ENCODE measurements around the gene MACROD2.
"Not testable (repeated sequence)": the region's sequence is repeated elsewhere in the genome, so short reads cannot be mapped to it uniquely, and the experiment has no call there.

Gene MACROD2

DNA sequence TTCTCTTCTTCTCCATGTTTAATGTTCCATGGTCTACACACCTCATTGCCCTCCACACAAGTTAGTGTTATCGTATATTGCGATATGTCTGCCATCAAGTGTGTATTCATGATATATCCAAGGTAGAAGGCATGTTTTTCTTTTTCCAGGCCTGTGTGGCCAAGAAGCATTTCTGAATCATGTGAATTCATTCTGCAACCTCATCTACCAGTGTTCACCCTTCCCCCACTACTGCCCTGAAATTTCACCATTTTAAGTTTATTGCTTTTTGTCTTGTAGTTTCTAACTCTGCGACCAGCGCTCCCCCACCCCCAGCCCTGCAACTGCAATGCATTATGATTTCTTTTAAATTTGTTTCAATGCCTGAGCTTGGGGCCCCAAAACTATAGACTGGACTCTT is 960.1 kb downstream of the MACROD2 start:
- H3K4me1 Mint-ChIP-seq (ENCODE audit: low read depth) = no peaks in the 10 kb centered on the region
- no peak overlapping the region for H3K4me3 Mint-ChIP-seq
- H3K27ac Mint-ChIP-seq = no peak overlapping the region
- H3K27me3 Mint-ChIP-seq = no peaks in the 10 kb centered on the region
- peaks cover 13% of the 10 kb centered on the region for H3K9me3 Mint-ChIP-seq
- H3K36me3 Mint-ChIP-seq (ENCODE audit: low read depth) = no peaks in the 10 kb centered on the region

DNA sequence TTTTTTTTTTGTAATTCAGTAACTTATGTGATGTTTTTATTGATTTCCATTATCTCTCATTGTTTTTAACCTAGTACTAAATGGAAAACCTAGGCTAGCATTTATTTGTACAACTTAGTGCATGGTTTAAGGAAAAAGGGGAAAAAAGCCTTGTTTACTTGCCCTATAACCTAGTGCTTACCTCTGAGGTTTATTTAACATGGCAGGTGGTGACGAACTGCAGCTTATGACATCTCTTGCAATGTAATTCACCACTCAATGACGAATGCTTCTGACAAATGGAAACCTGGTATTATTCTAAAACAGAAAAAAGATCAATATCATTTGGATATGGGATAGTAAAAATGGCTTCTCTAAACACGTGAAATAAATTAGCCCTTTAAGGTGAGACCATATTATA is 960.7 kb downstream of the MACROD2 start:
- H3K4me3 Mint-ChIP-seq = no peak overlapping the region
- no peaks in the 10 kb centered on the region for H3K4me1 Mint-ChIP-seq (ENCODE audit: low read depth)
- no peaks in the 10 kb centered on the region for H3K27me3 Mint-ChIP-seq
- H3K9me3 Mint-ChIP-seq = peaks cover 14% of the 10 kb centered on the region
- no peaks in the 10 kb centered on the region for H3K36me3 Mint-ChIP-seq (ENCODE audit: low read depth)
- H3K27ac Mint-ChIP-seq = no peak overlapping the region

DNA sequence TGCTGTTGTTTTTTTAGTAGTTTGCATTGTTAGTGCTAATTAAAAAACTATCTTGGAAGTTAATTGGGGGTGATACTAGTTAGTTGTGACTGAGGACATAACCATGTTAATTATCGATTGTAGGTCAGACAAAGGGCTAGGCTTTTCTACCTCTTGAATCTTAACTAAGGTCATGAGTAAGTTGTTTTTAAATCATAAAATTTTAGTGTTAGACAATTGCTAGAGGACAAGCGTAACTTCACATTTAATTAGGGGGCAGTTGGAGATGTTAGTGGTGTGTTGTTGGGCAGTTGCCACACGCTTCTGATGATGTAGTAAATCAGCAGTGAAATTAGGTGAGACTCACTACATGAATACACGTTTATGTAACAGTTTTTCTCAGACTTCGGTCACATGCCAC is 961.2 kb downstream of the MACROD2 start:
- Mint-ChIP-seq H3K4me3 (no peak overlapping the region), H3K27ac (no peak overlapping the region), H3K4me1 (ENCODE audit: low read depth) (no peaks in the 10 kb centered on the region), H3K9me3 (peaks cover 14% of the 10 kb centered on the region), H3K27me3 (no peaks in the 10 kb centered on the region), H3K36me3 (ENCODE audit: low read depth) (no peaks in the 10 kb centered on the region)

DNA sequence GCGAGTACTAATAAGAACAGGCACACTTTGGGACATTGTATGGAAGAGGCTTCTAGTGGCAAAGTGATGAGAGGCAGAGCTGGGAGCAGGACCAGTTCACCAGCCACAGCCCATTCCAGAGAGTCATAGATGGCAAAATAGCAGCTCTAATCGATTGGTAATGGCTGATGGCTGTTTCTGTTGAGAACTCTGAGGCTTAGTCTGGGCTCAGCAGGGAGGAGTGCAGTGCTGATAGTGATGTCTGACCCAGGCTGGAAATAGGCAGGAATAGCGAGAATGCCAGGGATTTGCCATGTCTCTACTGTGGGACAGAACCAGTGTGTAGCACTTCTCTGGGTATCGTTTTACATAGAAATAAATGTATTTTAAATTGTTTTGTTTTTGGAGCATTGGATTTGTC is 962.1 kb downstream of the MACROD2 start:
- H3K4me3 Mint-ChIP-seq = no peak overlapping the region
- no peaks in the 10 kb centered on the region for H3K4me1 Mint-ChIP-seq (ENCODE audit: low read depth)
- no peaks in the 10 kb centered on the region for H3K27me3 Mint-ChIP-seq
- peaks cover 14% of the 10 kb centered on the region for H3K9me3 Mint-ChIP-seq
- no peaks in the 10 kb centered on the region for H3K36me3 Mint-ChIP-seq (ENCODE audit: low read depth)
- H3K27ac Mint-ChIP-seq = no peak overlapping the region

DNA sequence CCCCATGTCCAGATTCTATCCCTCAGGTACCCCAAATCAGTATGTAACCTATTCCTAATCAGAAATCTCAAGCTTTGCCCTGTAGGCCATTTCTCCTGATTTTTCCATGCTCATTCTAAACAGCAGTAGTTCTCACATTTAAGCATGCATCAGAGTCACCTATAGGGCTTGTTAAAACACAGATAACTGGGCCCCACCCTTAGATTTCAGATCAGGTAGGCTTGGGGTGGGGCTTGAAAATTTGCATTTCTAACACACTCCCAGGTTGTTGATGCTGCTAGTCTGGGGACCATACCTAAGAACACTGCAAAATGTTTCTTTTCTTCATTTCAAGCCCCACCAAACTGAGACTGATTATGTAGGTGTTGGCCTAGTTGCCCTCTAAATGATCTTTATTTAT is 963.3 kb downstream of the MACROD2 start:
- H3K4me3 Mint-ChIP-seq = no peak overlapping the region
- no peak overlapping the region for H3K27ac Mint-ChIP-seq
- no peaks in the 10 kb centered on the region for H3K36me3 Mint-ChIP-seq (ENCODE audit: low read depth)
- H3K9me3 Mint-ChIP-seq = peaks cover 14% of the 10 kb centered on the region
- H3K4me1 Mint-ChIP-seq (ENCODE audit: low read depth) = no peaks in the 10 kb centered on the region
- H3K27me3 Mint-ChIP-seq = no peaks in the 10 kb centered on the region

DNA sequence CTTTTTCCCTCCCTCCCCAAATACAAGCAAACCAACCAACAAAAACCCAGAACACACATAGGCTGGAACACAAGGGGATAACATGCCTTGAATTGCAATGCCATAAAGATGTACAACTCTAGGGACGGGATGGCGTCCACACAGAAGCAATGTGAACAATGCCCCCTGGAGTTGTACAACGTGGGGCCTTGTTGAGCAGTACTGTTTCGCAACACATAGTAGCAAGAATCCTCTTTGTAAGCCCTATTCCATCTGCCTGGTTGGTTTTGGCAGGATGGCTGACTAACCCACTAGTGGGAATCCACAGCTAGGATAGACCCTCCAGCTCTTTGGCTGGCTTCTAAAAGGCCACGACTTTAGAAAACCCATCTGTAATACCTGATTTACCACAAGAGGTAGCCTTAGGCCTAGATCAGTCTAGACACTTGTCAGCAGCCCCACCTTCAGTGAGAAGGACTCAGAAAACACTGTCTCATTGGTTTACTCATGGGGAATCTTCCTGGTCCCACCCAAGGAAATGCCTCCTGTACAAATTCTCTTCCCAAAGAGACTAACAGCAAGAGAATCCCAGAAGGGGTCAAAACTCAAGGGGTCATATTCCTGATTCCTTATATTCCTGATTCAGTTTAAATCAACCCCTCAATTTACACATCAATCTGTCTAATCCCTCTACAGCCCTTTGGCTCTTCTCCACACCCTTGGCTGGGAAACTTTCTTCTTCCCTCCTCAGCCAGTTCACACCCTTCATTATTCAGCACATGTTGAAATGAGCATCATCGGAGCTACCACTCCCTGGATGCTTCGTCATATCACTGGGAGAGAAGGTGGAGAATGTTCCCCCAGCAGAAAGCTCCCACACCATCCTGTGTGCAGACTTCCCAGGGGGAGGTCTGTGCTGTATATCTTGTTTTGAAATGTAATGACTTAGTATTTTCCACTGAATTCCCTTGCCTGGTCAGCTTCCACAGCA is 964.5 kb downstream of the MACROD2 start:
- no peaks in the 10 kb centered on the region for H3K4me1 Mint-ChIP-seq (ENCODE audit: low read depth)
- H3K27me3 Mint-ChIP-seq = no peaks in the 10 kb centered on the region
- H3K9me3 Mint-ChIP-seq = peaks cover 14% of the 10 kb centered on the region
- H3K36me3 Mint-ChIP-seq (ENCODE audit: low read depth) = no peaks in the 10 kb centered on the region
- no peak overlapping the region for H3K27ac Mint-ChIP-seq
- H3K4me3 Mint-ChIP-seq = no peak overlapping the region

DNA sequence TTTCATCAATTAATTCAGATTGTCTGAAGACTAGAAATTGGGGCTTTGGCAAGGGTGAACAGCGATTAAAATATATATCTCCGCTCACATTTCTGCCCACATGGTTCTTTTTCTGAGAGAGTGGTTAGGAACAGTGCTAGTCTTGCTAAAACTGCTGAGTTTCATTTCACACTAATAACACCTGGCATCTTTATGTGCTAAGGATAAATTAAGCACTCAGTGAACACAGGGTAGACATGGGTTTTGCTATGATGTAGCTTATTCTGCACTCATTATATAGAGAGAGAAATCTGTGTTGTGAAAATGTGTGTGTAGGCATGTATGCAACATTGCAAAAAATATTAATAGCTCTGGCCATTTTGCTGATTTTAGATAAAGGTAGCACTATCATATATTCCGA is 965.5 kb downstream of the MACROD2 start:
- no peaks in the 10 kb centered on the region for H3K27me3 Mint-ChIP-seq
- H3K9me3 Mint-ChIP-seq = peaks cover 14% of the 10 kb centered on the region
- no peak overlapping the region for H3K27ac Mint-ChIP-seq

DNA sequence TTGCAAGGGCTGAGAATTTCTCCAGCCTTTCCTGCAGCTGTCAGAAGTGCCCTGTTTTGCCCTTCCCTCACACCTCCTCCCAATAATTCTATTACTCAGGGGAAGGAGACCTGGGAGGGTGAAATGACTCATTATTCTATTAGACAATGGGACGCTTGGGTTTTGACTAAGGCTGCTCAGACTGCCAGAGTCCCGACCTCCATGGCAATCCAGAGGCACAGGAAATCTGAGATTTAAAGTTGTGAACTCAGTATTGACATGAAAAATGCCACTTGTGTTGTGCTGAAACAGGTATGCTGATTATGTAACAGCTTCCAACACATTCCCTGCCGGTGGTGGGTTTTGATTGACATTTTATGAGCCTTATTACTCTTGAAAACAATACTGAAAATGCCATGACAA is 967.9 kb downstream of the MACROD2 start:
- no peaks in the 10 kb centered on the region for H3K36me3 Mint-ChIP-seq (ENCODE audit: low read depth)
- no peak overlapping the region for H3K4me3 Mint-ChIP-seq
- H3K27me3 Mint-ChIP-seq = no peaks in the 10 kb centered on the region
- H3K9me3 Mint-ChIP-seq = peaks cover 10% of the 10 kb centered on the region
- no peaks in the 10 kb centered on the region for H3K4me1 Mint-ChIP-seq (ENCODE audit: low read depth)
- H3K27ac Mint-ChIP-seq = no peak overlapping the region

More for the DNA sequence above, 965.5 kb downstream of the MACROD2 start:
- H3K36me3 Mint-ChIP-seq (ENCODE audit: low read depth) = no peaks in the 10 kb centered on the region
- H3K4me3 Mint-ChIP-seq = no peak overlapping the region
- H3K4me1 Mint-ChIP-seq (ENCODE audit: low read depth) = no peaks in the 10 kb centered on the region

DNA sequence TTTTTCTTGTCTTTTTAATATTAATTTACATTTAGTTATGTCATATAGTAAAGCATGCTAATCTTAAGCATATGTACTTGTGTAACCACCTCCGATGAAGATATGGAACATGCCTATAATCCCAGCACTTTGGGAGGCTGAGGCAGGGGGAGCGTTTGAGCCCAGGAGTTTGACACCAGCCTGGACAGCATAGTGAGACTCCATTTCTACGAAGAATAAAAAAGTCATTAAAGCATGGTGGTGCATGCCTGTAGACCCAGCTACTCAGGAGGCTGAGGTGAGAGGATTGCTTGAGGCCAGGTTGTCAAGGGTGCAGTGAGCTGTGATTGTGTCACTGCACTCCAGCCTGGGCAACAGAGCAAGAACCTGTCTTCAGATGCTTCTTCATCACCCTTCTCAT is 970.9 kb downstream of the MACROD2 start:
- no peaks in the 10 kb centered on the region for H3K27me3 Mint-ChIP-seq
- no peak overlapping the region for H3K4me3 Mint-ChIP-seq
- no peaks in the 10 kb centered on the region for H3K36me3 Mint-ChIP-seq (ENCODE audit: low read depth)
- no peak overlapping the region for H3K27ac Mint-ChIP-seq
- no peaks in the 10 kb centered on the region for H3K4me1 Mint-ChIP-seq (ENCODE audit: low read depth)
- no peaks in the 10 kb centered on the region for H3K9me3 Mint-ChIP-seq

DNA sequence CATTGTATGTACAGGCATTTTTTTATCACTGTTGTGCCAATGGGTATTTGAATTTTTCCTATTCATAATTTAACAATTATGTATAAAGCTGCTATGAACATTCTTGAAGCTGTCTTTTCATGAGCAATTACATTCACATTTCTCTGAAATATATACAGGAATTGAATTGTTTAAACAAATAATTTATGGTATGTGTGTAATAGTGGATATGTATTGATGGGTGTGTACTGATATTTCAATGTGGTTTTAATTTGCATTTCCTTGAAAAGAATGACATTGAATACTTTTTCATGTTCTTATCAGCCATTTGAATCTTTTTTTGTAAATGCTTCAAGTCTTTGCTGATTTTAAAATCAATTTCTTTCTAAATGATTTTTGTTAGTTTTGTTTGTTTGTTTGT is 971.5 kb downstream of the MACROD2 start:
- H3K36me3 Mint-ChIP-seq (ENCODE audit: low read depth) = no peaks in the 10 kb centered on the region
- no peaks in the 10 kb centered on the region for H3K4me1 Mint-ChIP-seq (ENCODE audit: low read depth)
- no peak overlapping the region for H3K4me3 Mint-ChIP-seq
- no peak overlapping the region for H3K27ac Mint-ChIP-seq
- H3K9me3 Mint-ChIP-seq = no peaks in the 10 kb centered on the region
- H3K27me3 Mint-ChIP-seq = no peaks in the 10 kb centered on the region

DNA sequence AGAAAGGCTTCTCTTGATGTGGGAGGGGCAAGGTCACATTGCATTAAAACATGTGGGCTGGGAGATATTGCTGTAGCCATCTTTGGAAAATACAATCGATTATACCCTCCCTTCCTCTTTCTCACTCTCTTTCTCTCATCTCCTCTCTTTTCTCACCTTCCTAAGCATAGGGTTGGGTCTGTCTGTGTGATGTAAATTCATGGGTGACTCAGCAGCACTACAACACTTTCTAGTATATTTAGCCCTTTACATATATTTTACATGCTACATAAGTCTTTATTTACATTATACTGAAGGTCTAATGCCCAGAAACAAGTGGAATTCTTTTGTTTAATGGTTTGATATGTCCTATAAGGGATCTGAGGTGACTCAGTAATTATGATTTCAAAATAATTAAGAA is 976.9 kb downstream of the MACROD2 start:
- Mint-ChIP-seq H3K4me1 (ENCODE audit: low read depth) (no peaks in the 10 kb centered on the region), H3K27me3 (no peaks in the 10 kb centered on the region), H3K9me3 (peaks cover 7% of the 10 kb centered on the region), H3K27ac (no peak overlapping the region), H3K4me3 (no peak overlapping the region), H3K36me3 (ENCODE audit: low read depth) (no peaks in the 10 kb centered on the region)

DNA sequence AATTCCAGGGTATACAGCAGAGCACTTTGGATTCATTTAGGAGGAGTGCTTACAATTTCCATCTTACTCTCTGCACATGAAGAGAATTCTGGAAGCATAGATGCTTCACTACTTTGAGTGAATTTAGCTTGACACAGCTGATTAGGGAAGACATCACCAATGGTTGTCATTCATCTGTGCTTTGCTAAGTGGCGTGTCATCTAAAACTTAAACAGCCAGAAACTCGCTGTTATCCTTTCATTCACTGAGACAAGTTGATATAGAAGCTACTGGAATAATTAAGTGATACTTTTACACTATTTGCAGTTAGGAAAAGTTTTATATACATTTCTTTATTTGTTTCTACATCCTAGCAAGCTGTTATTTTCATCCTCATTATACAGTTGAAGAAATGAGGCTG is 977.4 kb downstream of the MACROD2 start:
- no peaks in the 10 kb centered on the region for H3K36me3 Mint-ChIP-seq (ENCODE audit: low read depth)
- H3K27me3 Mint-ChIP-seq = no peaks in the 10 kb centered on the region
- H3K4me3 Mint-ChIP-seq = no peak overlapping the region
- H3K9me3 Mint-ChIP-seq = peaks cover 11% of the 10 kb centered on the region
- no peaks in the 10 kb centered on the region for H3K4me1 Mint-ChIP-seq (ENCODE audit: low read depth)
- no peak overlapping the region for H3K27ac Mint-ChIP-seq

DNA sequence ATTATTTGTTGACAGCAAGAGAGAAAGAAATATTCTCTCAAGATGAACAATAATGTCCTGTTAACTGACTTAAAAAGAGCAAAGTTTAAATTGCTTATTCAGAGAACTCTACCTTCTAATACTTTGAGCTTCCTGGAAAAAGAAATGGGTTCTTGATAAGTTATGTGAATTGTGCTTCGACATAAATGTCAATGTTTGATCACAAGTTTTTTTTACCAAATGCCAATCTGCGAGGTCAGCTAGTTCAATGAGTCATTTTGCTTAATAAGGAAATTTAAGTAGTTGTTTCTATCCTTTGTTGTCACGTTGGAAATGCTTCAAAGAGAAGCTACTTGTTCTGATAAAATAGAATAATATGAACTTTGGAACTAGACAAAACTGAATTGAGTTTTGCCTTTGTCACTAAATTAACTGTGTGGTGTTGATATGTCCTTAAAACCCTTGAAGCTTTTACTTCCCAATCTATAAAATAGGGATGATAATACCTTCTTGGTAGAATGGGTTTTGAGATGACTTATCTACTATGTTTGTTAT is 984.2 kb downstream of the MACROD2 start:
- no peak overlapping the region for H3K4me3 Mint-ChIP-seq
- H3K9me3 Mint-ChIP-seq = peaks cover 38% of the 10 kb centered on the region
- H3K27ac Mint-ChIP-seq = no peak overlapping the region
- H3K36me3 Mint-ChIP-seq (ENCODE audit: low read depth) = no peaks in the 10 kb centered on the region
- H3K27me3 Mint-ChIP-seq = no peaks in the 10 kb centered on the region
- H3K4me1 Mint-ChIP-seq (ENCODE audit: low read depth) = no peaks in the 10 kb centered on the region

DNA sequence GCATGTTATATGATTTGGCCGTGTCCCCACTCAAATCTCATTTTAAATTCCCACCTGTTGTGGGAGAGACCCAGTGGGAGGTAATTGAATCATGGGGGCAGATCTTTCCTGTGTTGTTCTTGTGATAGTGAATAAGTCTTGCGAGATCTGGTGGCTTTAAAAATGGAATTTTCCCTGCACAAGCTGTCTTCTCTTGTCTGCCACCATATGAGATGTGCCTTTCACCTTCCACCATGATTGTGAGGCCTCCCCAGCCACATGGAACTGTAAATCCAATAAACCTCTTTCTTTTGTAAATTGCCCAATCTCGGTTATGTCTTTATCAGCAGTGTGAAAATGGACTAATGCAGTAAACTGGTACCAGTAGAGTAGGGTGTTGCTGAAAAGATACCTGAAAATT is 986.2 kb downstream of the MACROD2 start:
- H3K36me3 Mint-ChIP-seq (ENCODE audit: low read depth); H3K27ac Mint-ChIP-seq; H3K4me1 Mint-ChIP-seq (ENCODE audit: low read depth); H3K27me3 Mint-ChIP-seq; H3K4me3 Mint-ChIP-seq: not testable (repeated sequence)
- peaks cover 35% of the 10 kb centered on the region for H3K9me3 Mint-ChIP-seq

DNA sequence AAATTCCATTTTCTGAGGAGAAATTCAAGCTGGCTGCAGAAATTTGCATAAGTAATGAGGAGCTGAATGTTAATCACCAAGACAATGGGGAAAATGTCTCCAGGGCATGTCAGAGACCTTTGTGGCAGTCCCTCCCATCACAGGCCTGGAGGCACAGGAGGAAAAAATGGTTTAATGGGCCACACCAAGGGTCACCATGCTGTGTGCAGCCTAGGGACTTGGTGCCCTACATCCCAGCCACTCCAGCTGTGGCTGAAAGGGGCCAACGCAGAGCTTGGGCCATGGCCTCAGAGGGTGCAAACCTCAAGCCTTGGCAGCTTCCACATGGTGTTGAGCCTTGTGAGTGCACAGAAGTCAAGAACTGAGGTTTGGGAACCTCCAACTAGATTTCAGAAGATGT is 987.0 kb downstream of the MACROD2 start:
- H3K4me1 Mint-ChIP-seq (ENCODE audit: low read depth); H3K4me3 Mint-ChIP-seq; H3K27ac Mint-ChIP-seq; H3K36me3 Mint-ChIP-seq (ENCODE audit: low read depth); H3K27me3 Mint-ChIP-seq: not testable (repeated sequence)
- H3K9me3 Mint-ChIP-seq = peaks cover 35% of the 10 kb centered on the region

DNA sequence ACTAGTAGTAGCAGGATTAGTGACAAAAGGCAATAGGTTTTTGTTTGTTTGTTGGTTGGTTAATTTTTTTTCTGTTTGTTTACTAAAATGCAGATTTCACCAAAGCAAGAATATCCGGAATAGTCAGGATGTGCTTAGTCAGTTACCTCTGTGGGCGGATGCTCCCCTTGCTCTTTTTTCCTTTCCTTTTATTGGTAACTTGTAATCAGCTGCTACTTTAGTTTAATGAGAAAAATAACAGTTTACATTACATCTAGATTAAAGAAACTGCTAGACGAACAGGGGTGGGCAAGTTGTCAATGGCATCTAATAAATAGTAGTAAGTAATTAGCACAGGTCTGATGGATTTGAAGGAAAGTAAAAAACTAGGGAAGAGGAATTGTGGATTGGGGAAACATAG is 989.0 kb downstream of the MACROD2 start:
- H3K4me1 Mint-ChIP-seq (ENCODE audit: low read depth) = no peaks in the 10 kb centered on the region
- H3K27ac Mint-ChIP-seq = no peak overlapping the region
- peaks cover 31% of the 10 kb centered on the region for H3K9me3 Mint-ChIP-seq

More for the DNA sequence above, 989.0 kb downstream of the MACROD2 start:
- Mint-ChIP-seq H3K4me3 (no peak overlapping the region), H3K36me3 (ENCODE audit: low read depth) (no peaks in the 10 kb centered on the region), H3K27me3 (no peaks in the 10 kb centered on the region)
